MM.1S (cell line): ENCODE measurements around the gene TDP2.

Source experiments
- DNase-seq: peaks from one replicate; pipeline ENCODE4 v3.0.0-alpha.2; 2015
- H2AFZ ChIP-seq: fragments of 300-600 bp; sonication (generic); 2 replicates; pipeline ENCODE4 v1.6.0; 2016; ENCODE audit warnings: antibody characterized with exemption, low read length
- H3F3A ChIP-seq: fragments of 300-600 bp; sonication (generic); 2 replicates; pipeline ENCODE4 v1.6.1; 2016; ENCODE audit warnings: mild to moderate bottlenecking, antibody characterized with exemption, low read length, moderate library complexity, mixed read lengths; ENCODE audit not compliant: insufficient read depth
- H3K27ac ChIP-seq: fragments of 300-600 bp; sonication (generic); 2 replicates; pipeline ENCODE4 v1.5.1; 2016; ENCODE audit warnings: mild to moderate bottlenecking, low read length
- H3K27me3 ChIP-seq: fragments of 300-600 bp; sonication (generic); replicated peaks from 2 replicates; pipeline ENCODE4 v1.6.0; 2016; ENCODE audit warnings: low read length; ENCODE audit not compliant: insufficient read depth
- H3K36me3 ChIP-seq: fragments of 300-600 bp; sonication (generic); replicated peaks from 2 replicates; pipeline ENCODE4 v1.6.1; 2016; ENCODE audit warnings: mild to moderate bottlenecking, low read length, mixed read lengths; ENCODE audit not compliant: insufficient read depth
- H3K4me1 ChIP-seq: fragments of 300-600 bp; sonication (generic); 2 replicates; pipeline ENCODE4 v1.6.1; 2016; ENCODE audit warnings: low read length, mixed read lengths
- H3K4me2 ChIP-seq: fragments of 300-600 bp; sonication (generic); 2 replicates; pipeline ENCODE4 v1.6.0; 2016; ENCODE audit warnings: low read depth, low read length
- H3K4me3 ChIP-seq: fragments of 300-600 bp; sonication (generic); 2 replicates; pipeline ENCODE4 v1.5.1; 2016; ENCODE audit warnings: low read length, mixed read lengths
- H3K79me2 ChIP-seq: fragments of 300-600 bp; sonication (generic); 2 replicates; pipeline ENCODE4 v1.6.1; 2016; ENCODE audit warnings: mixed run types, low read length, mixed read lengths
- H3K9ac ChIP-seq: fragments of 300-600 bp; sonication (generic); 2 replicates; pipeline ENCODE4 v1.6.1; 2016; ENCODE audit warnings: low read length, mixed read lengths
- H3K9me2 ChIP-seq: fragments of 300-600 bp; sonication (generic); replicated peaks from 2 replicates; pipeline ENCODE4 v1.6.1; 2016; ENCODE audit warnings: mild to moderate bottlenecking, low read length, mixed read lengths; ENCODE audit not compliant: insufficient read depth
- H3K9me3 ChIP-seq: fragments of 300-600 bp; sonication (generic); replicated peaks from 2 replicates; pipeline ENCODE4 v1.6.1; 2016; ENCODE audit warnings: mild to moderate bottlenecking, low read length, mixed read lengths; ENCODE audit not compliant: insufficient read depth
- H4K20me1 ChIP-seq: fragments of 300-600 bp; sonication (generic); 2 replicates; pipeline ENCODE4 v1.6.1; 2016; ENCODE audit warnings: mild to moderate bottlenecking, low read length, moderate library complexity, mixed read lengths; ENCODE audit not compliant: insufficient read depth
- EZH2 ChIP-seq: fragments of 300-600 bp; sonication (generic); optimal IDR thresholded peaks from 2 replicates; pipeline ENCODE3; 2017; ENCODE audit warnings: low read depth, mild to moderate bottlenecking, antibody characterized with exemption, low read length, mixed read lengths
- EZH2phosphoT487 ChIP-seq: fragments of 300-600 bp; sonication (generic); IDR thresholded peaks from 2 replicates; pipeline ENCODE4 v1.6.1; 2018; ENCODE audit warnings: antibody characterized with exemption, low read length
- TF ChIP-seq, protein P1 (sequence below): fragments of 300-600 bp; sonication (generic); IDR thresholded peaks from 2 replicates; pipeline ENCODE4 v1.5.1; 2016; ENCODE audit warnings: antibody characterized with exemption, low read length, mixed read lengths

The TDP2 gene

DNA sequence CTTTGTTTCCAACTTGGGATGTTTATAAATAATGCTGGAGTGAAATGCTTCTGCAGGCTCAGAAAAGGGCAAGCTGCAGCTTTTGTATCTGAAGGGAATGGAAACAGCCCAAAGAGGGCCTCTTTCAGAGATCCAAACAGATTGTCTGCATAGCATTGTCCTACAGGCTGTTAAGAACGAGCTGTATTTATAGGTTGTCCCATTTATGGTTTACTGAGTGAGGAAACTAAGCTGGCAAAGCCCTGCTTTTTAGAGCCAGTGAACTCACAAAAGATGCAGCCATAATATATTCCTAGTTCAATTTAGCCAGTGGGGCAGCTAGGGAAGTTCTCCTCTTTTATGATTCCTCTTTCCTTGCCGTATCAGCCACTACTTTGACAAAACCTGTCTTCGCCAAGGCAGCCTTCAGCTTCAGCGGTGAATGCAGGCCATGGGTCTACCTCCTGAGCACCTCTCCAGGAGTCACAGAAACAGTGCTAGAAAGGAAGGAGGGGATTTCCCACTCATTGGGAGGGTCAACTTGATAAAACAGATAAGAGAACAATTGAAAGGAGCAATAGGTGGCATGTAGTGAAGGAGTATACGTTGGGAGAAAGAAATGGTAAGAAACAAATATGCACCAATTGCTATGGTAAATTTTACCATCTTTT is 35.7 kb downstream of the TDP2 start:
- Histone ChIP-seq H3K9me2 (no peaks in the 10 kb centered on the region), H2AFZ (no peak overlapping the region), H3K4me3 (no peak overlapping the region), H3K9ac (no peak overlapping the region), H3K4me2 (no peak overlapping the region), H3K27ac (no peak overlapping the region), H3K36me3 (no peaks in the 10 kb centered on the region), H4K20me1 (no peaks in the 10 kb centered on the region), H3F3A (no peaks in the 10 kb centered on the region), H3K9me3 (no peaks in the 10 kb centered on the region), H3K27me3 (no peaks in the 10 kb centered on the region), H3K79me2 (no peaks in the 10 kb centered on the region), H3K4me1 (no peaks in the 10 kb centered on the region)
- TF ChIP-seq EZH2phosphoT487, result no peak
- TF ChIP-seq, protein P1, sequence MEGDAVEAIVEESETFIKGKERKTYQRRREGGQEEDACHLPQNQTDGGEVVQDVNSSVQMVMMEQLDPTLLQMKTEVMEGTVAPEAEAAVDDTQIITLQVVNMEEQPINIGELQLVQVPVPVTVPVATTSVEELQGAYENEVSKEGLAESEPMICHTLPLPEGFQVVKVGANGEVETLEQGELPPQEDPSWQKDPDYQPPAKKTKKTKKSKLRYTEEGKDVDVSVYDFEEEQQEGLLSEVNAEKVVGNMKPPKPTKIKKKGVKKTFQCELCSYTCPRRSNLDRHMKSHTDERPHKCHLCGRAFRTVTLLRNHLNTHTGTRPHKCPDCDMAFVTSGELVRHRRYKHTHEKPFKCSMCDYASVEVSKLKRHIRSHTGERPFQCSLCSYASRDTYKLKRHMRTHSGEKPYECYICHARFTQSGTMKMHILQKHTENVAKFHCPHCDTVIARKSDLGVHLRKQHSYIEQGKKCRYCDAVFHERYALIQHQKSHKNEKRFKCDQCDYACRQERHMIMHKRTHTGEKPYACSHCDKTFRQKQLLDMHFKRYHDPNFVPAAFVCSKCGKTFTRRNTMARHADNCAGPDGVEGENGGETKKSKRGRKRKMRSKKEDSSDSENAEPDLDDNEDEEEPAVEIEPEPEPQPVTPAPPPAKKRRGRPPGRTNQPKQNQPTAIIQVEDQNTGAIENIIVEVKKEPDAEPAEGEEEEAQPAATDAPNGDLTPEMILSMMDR, result no peak
- no peak for TF ChIP-seq EZH2
- DNase-seq, result no peak

DNA sequence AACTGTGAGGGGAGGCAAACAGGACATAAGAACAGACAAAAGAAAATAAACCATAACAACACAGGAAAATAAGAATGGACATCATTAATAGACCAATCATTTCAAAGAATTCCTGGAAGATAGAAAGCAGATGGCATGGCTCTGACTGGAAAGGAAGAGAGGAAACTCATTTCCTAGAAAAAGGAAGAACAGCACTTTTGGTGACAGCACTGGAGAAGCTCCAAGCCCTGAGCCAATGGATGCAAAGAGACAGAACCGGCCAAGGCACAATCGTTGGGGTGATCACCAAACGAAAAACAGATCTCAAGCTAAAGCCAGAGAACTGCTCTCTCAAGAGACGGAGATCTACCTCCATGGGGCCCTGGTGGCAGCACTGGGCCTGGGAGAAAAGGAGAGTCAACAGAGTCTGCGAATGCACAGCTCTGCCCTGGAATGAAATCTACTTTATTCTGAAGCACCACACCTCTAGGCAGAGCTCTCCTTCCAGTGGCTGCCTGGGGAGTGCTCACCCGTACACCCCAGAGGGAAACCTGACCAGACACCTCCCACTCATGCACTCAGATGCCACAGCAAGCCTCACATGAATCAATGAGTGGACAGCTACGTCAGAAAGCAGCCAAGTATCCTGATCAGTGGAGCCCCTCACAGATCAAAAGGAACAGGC is 44.9 kb downstream of the TDP2 start:
- no peaks in the 10 kb centered on the region for H3K9me3 ChIP-seq
- no peak overlapping the region for H3K27ac ChIP-seq
- no peak overlapping the region for H2AFZ ChIP-seq
- no peak overlapping the region for H3K4me2 ChIP-seq
- H3F3A ChIP-seq, result no peaks in the 10 kb centered on the region
- no peaks in the 10 kb centered on the region for H3K27me3 ChIP-seq
- no peaks in the 10 kb centered on the region for H3K9me2 ChIP-seq
- no peaks in the 10 kb centered on the region for H3K79me2 ChIP-seq
- no peak overlapping the region for H3K4me3 ChIP-seq
- TF ChIP-seq, protein P1, result no peak
- no peak for TF ChIP-seq EZH2phosphoT487
- no peak for TF ChIP-seq EZH2
- H3K4me1 ChIP-seq, result no peaks in the 10 kb centered on the region
- no peak for DNase-seq
- no peaks in the 10 kb centered on the region for H3K36me3 ChIP-seq
- H4K20me1 ChIP-seq, result no peaks in the 10 kb centered on the region
- no peak overlapping the region for H3K9ac ChIP-seq

DNA sequence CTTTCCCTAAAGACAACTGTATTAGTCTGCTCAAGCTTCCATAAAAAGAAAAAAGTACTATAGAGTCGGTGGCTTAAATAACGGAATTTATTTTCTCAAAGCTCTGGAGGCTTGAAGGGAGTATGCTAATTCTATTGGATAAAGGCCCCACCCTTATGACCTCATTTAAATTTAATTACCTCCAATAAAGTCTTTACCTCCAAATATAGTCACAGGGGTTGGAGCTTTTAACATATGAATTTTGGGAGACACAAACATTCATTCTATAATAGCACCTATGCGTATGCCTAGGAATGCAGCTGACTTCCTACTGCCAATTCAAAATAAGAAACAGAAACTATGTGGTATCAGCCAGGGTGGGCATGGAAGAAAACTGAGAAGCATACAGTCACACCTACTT is 46.1 kb downstream of the TDP2 start:
- no peak overlapping the region for H3K4me2 ChIP-seq
- DNase-seq, result no peak
- no peak overlapping the region for H2AFZ ChIP-seq
- no peaks in the 10 kb centered on the region for H3K27me3 ChIP-seq
- no peaks in the 10 kb centered on the region for H3K9me2 ChIP-seq
- TF ChIP-seq EZH2 (no peak), EZH2phosphoT487 (no peak)
- TF ChIP-seq, protein P1, result no peak
- no peaks in the 10 kb centered on the region for H3K9me3 ChIP-seq
- H3K27ac ChIP-seq, result no peak overlapping the region
- no peaks in the 10 kb centered on the region for H4K20me1 ChIP-seq
- H3K4me1 ChIP-seq, result no peaks in the 10 kb centered on the region
- no peaks in the 10 kb centered on the region for H3K36me3 ChIP-seq
- no peak overlapping the region for H3K4me3 ChIP-seq
- no peaks in the 10 kb centered on the region for H3K79me2 ChIP-seq
- no peak overlapping the region for H3K9ac ChIP-seq
- H3F3A ChIP-seq, result no peaks in the 10 kb centered on the region
